Esophagus (tissue), 2 donors: ENCODE measurements around the gene P2RY4. TPM values are rescaled to one million over a fixed set of nuclear protein-coding genes. Genes with fewer than 3 reads are reported as not detected.
"Not testable (repeated sequence)": the region's sequence is repeated elsewhere in the genome, so short reads cannot be mapped to it uniquely, and the experiment has no call there.

Source experiments
- H3K27ac ChIP-seq, 2 donors: one replicate each; pipeline ENCODE4 v1.5.1; 2013; ENCODE audit warnings: low read depth in 2 of 2, mild to moderate bottlenecking in 2 of 2, inconsistent platforms in 1 of 2, low read length in 1 of 2, moderate library complexity in 1 of 2
- H3K27me3 ChIP-seq, 2 donors: one replicate each; pipeline ENCODE4 v1.6.1; 2013; ENCODE audit warnings: low read length in 2 of 2, control low read depth in 1 of 2, mild to moderate bottlenecking in 1 of 2; ENCODE audit not compliant: insufficient read depth in 2 of 2, control insufficient read depth in 1 of 2
- H3K36me3 ChIP-seq, 2 donors: one replicate each; pipeline ENCODE4 v1.6.1; 2013; ENCODE audit warnings: low read length in 1 of 2; ENCODE audit not compliant: control insufficient read depth in 2 of 2, insufficient read depth in 2 of 2
- H3K4me1 ChIP-seq, 2 donors: one replicate each; pipeline ENCODE4 v1.6.1; 2013; ENCODE audit warnings: low read length in 1 of 2; ENCODE audit not compliant: control insufficient read depth in 2 of 2, insufficient read depth in 2 of 2
- H3K4me3 ChIP-seq, 2 donors: one replicate each; pipeline ENCODE4 v1.5.1; 2013; ENCODE audit warnings: low read length in 2 of 2, mild to moderate bottlenecking in 2 of 2, low read depth in 1 of 2, moderate library complexity in 1 of 2
- H3K9me3 ChIP-seq, 2 donors: one replicate each; pipeline ENCODE4 v1.6.1; 2013; ENCODE audit warnings: mild to moderate bottlenecking in 2 of 2, low read depth in 1 of 2, low read length in 1 of 2, moderate library complexity in 1 of 2; ENCODE audit not compliant: control insufficient read depth in 2 of 2, insufficient read depth in 1 of 2
- WGBS, 2 donors: extraction: QIAGEN DNeasy Blood & Tissue Kit; methylation state at CpG; one replicate each; pipeline ENCODE4 v1.1.7; 2013; 5-methylcytosine and 5-hydroxymethylcytosine counted together
- polyA plus RNA-seq, 2 donors: library from polyadenylated mRNA; stranded (reverse); fragments of 200-250 nt; gene quantifications; one replicate each; pipeline ENCODE4 v1.2.3, GENCODE V29; 2013
- donor health status: healthy with polysubstance abuse.
- donor health status: Bipolar disorder and iron deficiency.

Gene P2RY4
- polyA plus RNA-seq, 2 donors: 0.06 TPM; not detected in 1

GRCh38 chrX:70274029-70274428 lies 14.0 kb upstream of the P2RY4 start:
- H3K9me3 ChIP-seq, H3K27ac ChIP-seq, H3K4me3 ChIP-seq, H3K4me1 ChIP-seq, H3K27me3 ChIP-seq, H3K36me3 ChIP-seq: not testable (repeated sequence)
- WGBS, 2 donors: 84% methylated on average over 7 of the region's 7 CpGs

GRCh38 chrX:70268034-70268433 lies 8.0 kb upstream of the P2RY4 start, which contains the start of gene ARR3:
TSS of gene ARR3 (plus strand) at chrX:70268334. CDS start at chrX:70269386, 1,052 bp downstream.
- no peaks in the 10 kb centered on the region for H3K9me3 ChIP-seq
- H3K4me1 ChIP-seq: no peaks in the 10 kb centered on the region
- no peak within 1 kb of the TSS for H3K4me3 ChIP-seq
- no peak within 1 kb of the TSS for H3K27ac ChIP-seq
- no peaks in the 10 kb centered on the region for H3K36me3 ChIP-seq
- H3K27me3 ChIP-seq: no peaks in the 10 kb centered on the region

GRCh38 chrX:70264784-70265183 lies 4.8 kb upstream of the P2RY4 start:
- no peaks in the 10 kb centered on the region for H3K27me3 ChIP-seq
- H3K9me3 ChIP-seq: no peaks in the 10 kb centered on the region
- H3K4me1 ChIP-seq: no peaks in the 10 kb centered on the region
- no peak overlapping the region for H3K27ac ChIP-seq
- 56 to 59% methylated on average over 3 of the region's 3 CpGs for WGBS, 2 donors
- no peak overlapping the region for H3K4me3 ChIP-seq
- no peaks in the 10 kb centered on the region for H3K36me3 ChIP-seq

- Histone ChIP-seq H3K4me3 (no peak overlapping the region), H3K4me1 (no peaks in the 10 kb centered on the region), H3K9me3 (no peaks in the 10 kb centered on the region), H3K36me3 (no peaks in the 10 kb centered on the region), H3K27me3 (no peaks in the 10 kb centered on the region), H3K27ac (no peak overlapping the region)
- 16 to 17% methylated on average over 7 of the region's 7 CpGs for WGBS, 2 donors
Measured at GRCh38 chrX:70262952-70263567, 3.1 kb upstream of the P2RY4 start.

- no peaks in the 10 kb centered on the region for H3K9me3 ChIP-seq
- H3K4me3 ChIP-seq: no peak overlapping the region
- WGBS, 2 donors: 71 to 89% methylated on average over 5 of the region's 5 CpGs
- no peak overlapping the region for H3K27ac ChIP-seq
- H3K4me1 ChIP-seq: no peaks in the 10 kb centered on the region
- H3K36me3 ChIP-seq: no peaks in the 10 kb centered on the region
- H3K27me3 ChIP-seq: no peaks in the 10 kb centered on the region
Measured at GRCh38 chrX:70257423-70258288, 2.3 kb downstream of the P2RY4 start.

GRCh38 chrX:70255452-70255851 lies 4.6 kb downstream of the P2RY4 start:
- Histone ChIP-seq H3K36me3 (no peaks in the 10 kb centered on the region), H3K27me3 (no peaks in the 10 kb centered on the region), H3K9me3 (no peaks in the 10 kb centered on the region), H3K4me3 (no peak overlapping the region), H3K27ac (no peak overlapping the region), H3K4me1 (no peaks in the 10 kb centered on the region)
- 71 to 78% methylated on average over 2 of the region's 2 CpGs for WGBS, 2 donors

- WGBS, 2 donors: 82 to 85% methylated on average over 3 of the region's 3 CpGs
- Histone ChIP-seq H3K27me3 (no peaks in the 10 kb centered on the region), H3K36me3 (no peaks in the 10 kb centered on the region), H3K4me1 (no peaks in the 10 kb centered on the region), H3K27ac (peak overlapping the region in 1 of 2 donors; percentile 42), H3K9me3 (no peaks in the 10 kb centered on the region), H3K4me3 (no peak overlapping the region)
Measured at GRCh38 chrX:70254909-70255308, 5.1 kb downstream of the P2RY4 start.

- 52 to 89% methylated on average over 1 of the region's 1 CpG for WGBS, 2 donors
Measured at GRCh38 chrX:70254063-70254400, 6.0 kb downstream of the P2RY4 start.

GRCh38 chrX:70253377-70254062 lies 6.5 kb downstream of the P2RY4 start:
- H3K27ac ChIP-seq: no peak overlapping the region
- H3K27me3 ChIP-seq: no peaks in the 10 kb centered on the region
- WGBS, 2 donors: 72 to 83% methylated on average over 3 of the region's 3 CpGs
- no peaks in the 10 kb centered on the region for H3K36me3 ChIP-seq
- H3K9me3 ChIP-seq: no peaks in the 10 kb centered on the region
- no peak overlapping the region for H3K4me3 ChIP-seq
- H3K4me1 ChIP-seq: no peaks in the 10 kb centered on the region

More at GRCh38 chrX:70254063-70254400, 6.0 kb downstream of the P2RY4 start:
- no peaks in the 10 kb centered on the region for H3K4me1 ChIP-seq
- H3K27ac ChIP-seq: no peak overlapping the region
- H3K36me3 ChIP-seq: no peaks in the 10 kb centered on the region
- H3K4me3 ChIP-seq: no peak overlapping the region
- H3K9me3 ChIP-seq: no peaks in the 10 kb centered on the region
- H3K27me3 ChIP-seq: no peaks in the 10 kb centered on the region
